ENCODE results near the gene PRM1. TPM values are rescaled to one million over a fixed set of nuclear protein-coding genes. Genes with fewer than 3 reads are reported as not detected.

PRM1 gene
- total and polyA plus RNA-seq, 2 of the 8 experiments (the other 6 are each of a cell fraction or from before 2014, with no cell fraction given), result 0.54 to 0.82 TPM

DNA sequence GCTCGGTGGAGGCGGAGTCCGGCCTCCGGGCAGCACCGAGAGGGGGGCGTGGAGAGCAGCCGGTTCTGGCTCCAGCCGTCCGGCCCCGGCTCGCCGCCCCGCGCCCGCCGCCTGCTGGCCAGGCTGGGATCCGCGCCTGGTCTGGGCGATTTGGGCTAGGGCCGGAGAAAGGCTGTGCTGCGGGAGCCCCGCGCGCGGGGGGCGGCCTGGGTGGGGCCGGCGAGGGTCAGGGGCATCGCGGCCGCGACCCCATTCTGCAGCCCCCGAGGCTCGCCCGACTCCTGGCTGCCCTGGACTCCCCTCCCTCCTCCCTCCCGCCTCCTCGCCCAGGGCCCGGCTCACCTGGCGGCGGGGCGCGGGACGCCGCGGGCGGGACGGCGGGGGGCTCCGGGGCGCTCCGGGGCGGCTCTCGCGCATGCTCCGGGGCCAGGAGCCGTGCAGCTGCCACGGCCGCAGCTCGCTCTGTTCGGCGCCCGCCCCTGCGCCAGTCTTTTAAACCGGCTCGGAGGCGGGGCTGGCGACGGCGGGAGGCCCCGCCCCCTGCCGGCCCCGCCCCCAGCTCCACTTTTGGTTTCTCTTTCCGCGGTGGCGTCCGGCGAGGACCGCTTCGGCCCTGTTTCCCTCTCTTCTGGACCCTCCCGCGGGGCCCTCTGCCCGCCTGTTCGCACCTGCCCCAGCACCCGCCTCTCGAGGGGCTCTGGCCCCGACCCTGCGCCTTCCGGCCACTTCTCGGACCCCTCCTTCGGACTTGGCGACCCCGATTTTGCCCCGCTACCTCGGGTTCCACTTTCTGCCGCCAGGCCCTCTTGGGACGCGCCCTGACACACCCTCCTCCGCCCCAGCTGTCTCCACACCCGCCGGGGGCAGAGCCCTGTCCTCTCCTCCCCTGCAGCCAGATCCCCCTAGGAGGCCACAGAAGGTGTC, 25.1 kb downstream of the PRM1 start, which contains the start of gene SOCS1 (continued):
- TF ChIP-seq RNF2 (IDR thresholded peaks at IDR 0.05; ENCODE audit: borderline replicate concordance, low read depth, low read length, missing control alignments, poor library complexity, severe bottlenecking), result no peak
- TF ChIP-seq SP2 (IDR thresholded peaks at IDR 0.05; ENCODE audit: low read length), result no peak
- no peak for TF ChIP-seq BCL11A (IDR thresholded peaks at IDR 0.05; ENCODE audit: low read depth in 2 of 2, low read length in 2 of 2)
- TF ChIP-seq SAP30 (IDR thresholded peaks at IDR 0.05; ENCODE audit: insufficient read depth, insufficient replicate concordance, low read length), result no peak

Measured in H1 (cell line).